Keratinocyte (primary cell): Measurements from ENCODE around the gene SMPD2. TPM values are rescaled to one million over a fixed set of nuclear protein-coding genes. Genes with fewer than 3 reads are reported as not detected.

ENCODE experiments used
- DNase-seq: peaks from one replicate; pipeline ENCODE4 v3.0.0-alpha.2; 2011; ENCODE audit warnings: low read depth, missing footprints, low spot score
- FAIRE-seq: peaks from 2 replicates; lab custom pipeline; 2011; peaks lifted over from hg19 to GRCh38; lab: Jason Lieb, UNC
- H2AFZ ChIP-seq: 2 replicates; pipeline ENCODE4 v1.6.0; 2012; ENCODE audit warnings: low read length, control low read depth, inconsistent platforms; ENCODE audit not compliant: control insufficient read depth
- H3K27ac ChIP-seq: 2 replicates; pipeline ENCODE4 v1.5.1; 2011; ENCODE audit warnings: low read length; ENCODE audit not compliant: control insufficient read depth, insufficient read depth
- H3K27me3 ChIP-seq: 3 replicates; pipeline ENCODE4 v1.6.0; 2011; ENCODE audit warnings: low read length; ENCODE audit not compliant: control insufficient read depth, insufficient read depth; ENCODE audit errors: extremely low read depth
- H3K36me3 ChIP-seq, 2 experiments: 2 replicates in 1 of 2; 3 replicates in 1 of 2; pipeline ENCODE4 v1.5.1; 2011; ENCODE audit warnings: low read length in 2 of 2, mild to moderate bottlenecking in 1 of 2; ENCODE audit not compliant: control insufficient read depth in 2 of 2, insufficient read depth in 2 of 2; ENCODE audit errors: extremely low read depth in 1 of 2
- H3K4me1 ChIP-seq: 3 replicates; pipeline ENCODE4 v1.5.1; 2011; ENCODE audit warnings: low read length; ENCODE audit not compliant: control insufficient read depth, insufficient read depth; ENCODE audit errors: extremely low read depth
- H3K4me2 ChIP-seq: 3 replicates; pipeline ENCODE4 v1.6.0; 2011; ENCODE audit warnings: low read depth, low read length; ENCODE audit not compliant: control insufficient read depth, insufficient read depth; ENCODE audit errors: extremely low read depth
- H3K4me3 ChIP-seq, 3 experiments: fragments of 200-600 bp in 1 of 3; sonication (generic) in 1 of 3; 2 replicates in 2 of 3; 3 replicates in 1 of 3; pipeline ENCODE4 v1.5.1; 2011 to 2016; ENCODE audit warnings: low read length in 3 of 3, mild to moderate bottlenecking in 3 of 3, control low read depth in 2 of 3, inconsistent platforms in 1 of 3, low read depth in 1 of 3, mixed read lengths in 1 of 3, mixed run types in 1 of 3, moderate library complexity in 1 of 3; ENCODE audit not compliant: control insufficient read depth in 2 of 3, insufficient read depth in 2 of 3; ENCODE audit errors: extremely low read depth in 1 of 3
- H3K79me2 ChIP-seq: 2 replicates; pipeline ENCODE4 v1.6.0; 2012; ENCODE audit warnings: low read length; ENCODE audit not compliant: control insufficient read depth, insufficient read depth
- H3K9ac ChIP-seq: 3 replicates; pipeline ENCODE4 v1.6.0; 2011; ENCODE audit warnings: low read length; ENCODE audit not compliant: control insufficient read depth, insufficient read depth; ENCODE audit errors: extremely low read depth
- H3K9me1 ChIP-seq: 3 replicates; pipeline ENCODE4 v1.6.0; 2011; ENCODE audit warnings: low read length; ENCODE audit not compliant: control insufficient read depth, insufficient read depth; ENCODE audit errors: extremely low read depth
- H3K9me3 ChIP-seq: 2 replicates; pipeline ENCODE4 v1.5.1; 2012; ENCODE audit warnings: low read depth, low read length; ENCODE audit not compliant: control insufficient read depth
- H4K20me1 ChIP-seq: 3 replicates; pipeline ENCODE4 v1.6.0; 2011; ENCODE audit warnings: low read length; ENCODE audit not compliant: control insufficient read depth, insufficient read depth; ENCODE audit errors: extremely low read depth
- CTCF ChIP-seq, 3 experiments: IDR thresholded peaks in 1 of 3; conservative IDR thresholded peaks in 1 of 3; optimal IDR thresholded peaks in 1 of 3; 2 replicates in 2 of 3; 3 replicates in 1 of 3; pipeline versions ENCODE3 to v1.5.1; 2011; ENCODE audit warnings: low read length in 3 of 3, mild to moderate bottlenecking in 3 of 3, moderate library complexity in 2 of 3, control low read depth in 1 of 3, inconsistent platforms in 1 of 3; ENCODE audit not compliant: insufficient read depth in 2 of 3; ENCODE audit errors: extremely low read depth in 1 of 3
- EZH2 ChIP-seq: IDR thresholded peaks from one replicate; pipeline ENCODE4 v1.6.1; 2012; ENCODE audit warnings: inconsistent platforms, mild to moderate bottlenecking, low read length, moderate library complexity
- dilution Hi-C: fragments of 300-500 bp; cut with MboI; formaldehyde crosslinking; loops from one replicate; pipeline ENCODE4 v1.7.0; 2020; ENCODE audit warnings: low sequenced_read_pairs; ENCODE audit not compliant: extremely low pct_ligation_motif_present
- polyA plus RNA-seq, 5 experiments: library from polyadenylated mRNA; depleted of rRNA in 3 of 5; stranded (reverse) in 3 of 5; stranded (forward) in 1 of 5; unstranded in 1 of 5; fragments of >200 nt; gene quantifications; 1 replicate in 1 of 5; 2 replicates in 3 of 5; 3 replicates in 1 of 5; pipeline versions ENCODE4 v1.2.1 to v1.2.3, GENCODE V29; 2011 to 2012; ENCODE audit warnings: missing spikeins in 2 of 5, low read depth in 1 of 5, low replicate concordance in 1 of 5

Gene SMPD2
- polyA plus RNA-seq, 1 donor (not counting 4 experiments of a cell fraction or from before 2014, with no cell fraction given) = 11.7 TPM

DNA sequence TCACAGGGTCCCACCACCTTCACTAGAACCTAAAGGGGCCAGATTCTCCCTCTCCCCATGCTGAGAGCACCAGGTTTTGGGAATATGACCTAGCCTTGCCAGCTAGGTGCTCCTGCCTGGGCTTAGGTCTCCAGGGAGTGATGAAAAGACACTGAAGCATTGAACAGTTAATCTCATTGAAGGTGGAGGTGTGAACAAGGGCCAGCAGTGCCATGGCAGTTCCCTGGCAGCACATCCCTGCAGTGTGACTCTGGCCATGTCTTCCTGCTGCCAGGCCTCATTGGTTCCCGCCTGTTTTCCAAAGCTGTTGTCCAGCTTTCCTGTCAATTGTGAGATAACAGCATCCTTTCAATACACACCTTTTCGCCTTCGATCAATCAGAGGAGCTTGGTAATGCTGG lies 11.0 kb upstream of the SMPD2 start:
- Histone ChIP-seq H3K9me1 (no peaks in the 10 kb centered on the region), H4K20me1 (no peaks in the 10 kb centered on the region), H3K9ac (no peak overlapping the region), H3K36me3 (no peaks in the 10 kb centered on the region), H3K27me3 (no peaks in the 10 kb centered on the region), H3K4me2 (no peak overlapping the region), H3K4me3 (no peak overlapping the region), H3K9me3 (no peaks in the 10 kb centered on the region), H2AFZ (no peak overlapping the region), H3K79me2 (no peaks in the 10 kb centered on the region), H3K27ac (no peak overlapping the region), H3K4me1 (peaks cover 14% of the 10 kb centered on the region)
- DNase-seq (no peak), FAIRE-seq (no peak)
- no peak for TF ChIP-seq EZH2
- no peak for TF ChIP-seq CTCF (optimal IDR thresholded peaks at IDR 0.05 in 1 of 3, IDR thresholded peaks at IDR 0.05 in 1 of 3, conservative IDR thresholded peaks at IDR 0.05 in 1 of 3; ENCODE audit: extremely low read depth in 1 of 3, insufficient read depth in 2 of 3, low read length in 3 of 3)
- dilution Hi-C loops = no loop called here

DNA sequence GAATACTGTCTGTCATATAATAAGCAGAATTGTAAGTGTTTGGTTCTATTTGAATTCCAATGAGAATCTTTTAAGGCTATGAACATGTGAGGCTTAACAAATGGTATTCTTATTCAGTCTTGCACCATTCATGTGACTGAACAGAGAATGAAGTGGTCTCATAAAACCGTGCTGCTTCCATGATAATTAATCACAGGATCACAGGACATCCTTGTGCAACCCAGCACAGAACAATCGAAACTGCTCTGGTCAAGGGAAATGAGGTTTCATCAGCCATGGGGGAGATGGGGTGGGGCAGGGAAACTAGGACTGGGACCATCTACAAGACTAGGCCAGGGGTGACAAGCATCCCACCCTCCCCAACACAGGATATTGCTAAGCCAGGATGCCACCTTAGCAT lies 6.1 kb upstream of the SMPD2 start:
- Histone ChIP-seq H3K79me2 (no peaks in the 10 kb centered on the region), H3K9ac (no peak overlapping the region), H3K4me1 (peaks cover 10% of the 10 kb centered on the region), H3K9me1 (no peaks in the 10 kb centered on the region), H4K20me1 (no peaks in the 10 kb centered on the region), H3K4me3 (no peak overlapping the region), H2AFZ (no peak overlapping the region), H3K27me3 (no peaks in the 10 kb centered on the region), H3K27ac (no peak overlapping the region), H3K9me3 (no peaks in the 10 kb centered on the region), H3K4me2 (no peak overlapping the region), H3K36me3 (no peaks in the 10 kb centered on the region)
- TF ChIP-seq CTCF (optimal IDR thresholded peaks at IDR 0.05 in 1 of 3, IDR thresholded peaks at IDR 0.05 in 1 of 3, conservative IDR thresholded peaks at IDR 0.05 in 1 of 3; ENCODE audit: extremely low read depth in 1 of 3, insufficient read depth in 2 of 3, low read length in 3 of 3) (no peak), EZH2 (no peak)
- FAIRE-seq = no peak
- no peak for DNase-seq
- dilution Hi-C loops = no loop called here
